Activated CD4-positive, alpha-beta T cell treated with anti-CD3 and anti-CD28 coated beads for 24 hours (primary cell): ENCODE measurements around the gene SLC11A1.

Experiments
- DNase-seq, 2 donors: peaks; one replicate each; pipeline ENCODE4 v3.0.0-alpha.2; 2020; ENCODE audit warnings: low read depth in 2 of 2

SLC11A1 gene

GRCh38 chr2:218381916-218382366, at the start of gene SLC11A1:
Gene SLC11A1, plus strand, starts transcription at chr2:218382273. Its CDS starts 96 bp downstream, at chr2:218382369.
- DNase-seq = no peak

- no peak for DNase-seq
These were observed 49.8 kb upstream of the SLC11A1 start for GRCh38 chr2:218332288-218332687.

- no peak for DNase-seq
These were observed 49.0 kb upstream of the SLC11A1 start for GRCh38 chr2:218332920-218333645.

- no peak for DNase-seq
These were observed 47.5 kb upstream of the SLC11A1 start for GRCh38 chr2:218334531-218334930.

GRCh38 chr2:218340656-218341055, 41.4 kb upstream of the SLC11A1 start:
- no peak for DNase-seq

- no peak for DNase-seq
These were observed 40.7 kb upstream of the SLC11A1 start for GRCh38 chr2:218341381-218341780.

- no peak for DNase-seq
These were observed 39.2 kb upstream of the SLC11A1 start for GRCh38 chr2:218342837-218343236.

GRCh38 chr2:218343591-218343990, 38.5 kb upstream of the SLC11A1 start:
- no peak for DNase-seq

GRCh38 chr2:218344090-218344754, 37.9 kb upstream of the SLC11A1 start:
- no peak for DNase-seq

- DNase-seq = no peak
These were observed 37.2 kb upstream of the SLC11A1 start for GRCh38 chr2:218344755-218345417.

GRCh38 chr2:218345491-218346236, 36.4 kb upstream of the SLC11A1 start:
- DNase-seq = no peak

GRCh38 chr2:218347172-218347571, 34.9 kb upstream of the SLC11A1 start:
- DNase-seq = no peak

- DNase-seq = no peak
These were observed 28.0 kb upstream of the SLC11A1 start for GRCh38 chr2:218354045-218354444.

- no peak for DNase-seq
These were observed 27.1 kb upstream of the SLC11A1 start for GRCh38 chr2:218354850-218355443.

- no peak for DNase-seq
These were observed 24.6 kb upstream of the SLC11A1 start for GRCh38 chr2:218357236-218358177.

GRCh38 chr2:218360453-218360852, 21.6 kb upstream of the SLC11A1 start:
- DNase-seq = no peak

GRCh38 chr2:218362606-218363005, 19.5 kb upstream of the SLC11A1 start:
- DNase-seq = no peak

- no peak for DNase-seq
These were observed 18.3 kb upstream of the SLC11A1 start for GRCh38 chr2:218363736-218364135.

- no peak for DNase-seq
These were observed 17.9 kb upstream of the SLC11A1 start for GRCh38 chr2:218364196-218364595.

GRCh38 chr2:218366621-218367414, 15.3 kb upstream of the SLC11A1 start:
- DNase-seq = no peak
